ES-I3 (cell line): Measurements from ENCODE around the gene ARAP2.

ENCODE experiments used
- H3K36me3 ChIP-seq: 2 replicates; pipeline ENCODE4 v1.6.1; 2013; ENCODE audit warnings: mild to moderate bottlenecking, low read length, control low read depth, moderate library complexity; ENCODE audit not compliant: insufficient read depth
- H3K4me1 ChIP-seq: 2 replicates; pipeline ENCODE4 v1.6.1; 2013; ENCODE audit warnings: mild to moderate bottlenecking, control low read depth, low read length; ENCODE audit not compliant: insufficient read depth
- H3K9ac ChIP-seq: 2 replicates; pipeline ENCODE4 v1.6.1; 2013; ENCODE audit warnings: low read depth, mild to moderate bottlenecking, low read length, moderate library complexity
- H3K9me3 ChIP-seq: 2 replicates; pipeline ENCODE4 v1.6.1; 2013; ENCODE audit warnings: mild to moderate bottlenecking, low read length, moderate library complexity; ENCODE audit not compliant: control insufficient read depth, insufficient read depth

Gene ARAP2

GRCh38 chr4:36244257-36245082, at the start of gene ARAP2:
TSS of gene ARAP2 (minus strand) at chr4:36244514. CDS start at chr4:36229486, 15,028 bp downstream.
- Histone ChIP-seq H3K4me1 (no peaks in the 10 kb centered on the region), H3K9me3 (no peaks in the 10 kb centered on the region), H3K36me3 (no peaks in the 10 kb centered on the region), H3K9ac (peak within 1 kb of the TSS; percentile 72)

DNA sequence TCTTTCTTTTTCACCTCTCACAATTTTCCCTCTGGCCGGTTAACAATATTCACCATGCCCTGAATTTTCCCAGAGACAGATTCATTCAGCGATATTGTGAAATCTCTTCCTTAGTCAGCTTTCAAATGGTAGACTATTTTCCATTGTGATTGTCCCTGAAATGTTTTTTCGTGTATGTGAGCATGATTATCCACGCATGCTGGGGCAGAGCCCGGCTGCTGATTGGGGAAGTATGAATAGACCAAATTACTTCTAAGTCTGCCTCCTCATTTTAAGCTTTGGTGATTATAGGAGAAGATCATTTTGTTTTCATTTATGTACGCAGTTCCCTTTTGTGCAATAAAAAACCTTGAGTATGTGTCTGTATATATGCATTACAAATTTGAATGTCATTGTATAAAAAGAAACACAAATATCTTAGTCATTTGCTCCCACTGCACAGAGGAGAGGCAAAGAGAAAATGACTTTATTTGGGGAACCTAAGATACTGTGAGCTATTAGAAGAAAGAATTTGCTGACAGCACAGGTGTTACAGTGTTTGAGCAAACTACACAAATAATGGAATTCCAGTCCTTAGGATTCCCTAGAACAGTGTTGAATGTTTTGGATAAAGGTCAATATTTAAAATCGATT, 48.4 kb upstream of the ARAP2 start:
- Histone ChIP-seq H3K9ac (no peak overlapping the region), H3K4me1 (no peaks in the 10 kb centered on the region), H3K9me3 (no peaks in the 10 kb centered on the region), H3K36me3 (no peaks in the 10 kb centered on the region)

DNA sequence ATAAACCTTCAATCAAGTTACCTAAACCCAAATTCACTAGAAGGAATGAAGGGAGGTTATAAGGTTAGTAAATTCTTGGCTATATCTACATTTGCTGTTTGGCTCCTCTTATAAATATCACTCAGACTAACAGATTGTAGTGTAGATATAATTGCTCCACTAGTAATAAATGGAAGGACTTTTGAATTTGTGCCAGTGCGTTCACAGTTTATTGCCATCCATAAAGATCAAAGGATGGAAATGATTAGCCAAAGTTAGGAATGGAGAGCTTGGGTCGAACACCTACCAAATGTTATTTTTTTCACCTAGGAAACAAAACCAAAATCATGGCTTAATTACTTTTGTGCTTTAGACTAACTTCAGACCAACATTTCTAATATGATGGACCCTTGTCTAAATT, 46.3 kb upstream of the ARAP2 start:
- Histone ChIP-seq H3K36me3 (no peaks in the 10 kb centered on the region), H3K9ac (no peak overlapping the region), H3K9me3 (no peaks in the 10 kb centered on the region), H3K4me1 (no peaks in the 10 kb centered on the region)

GRCh38 chr4:36288731-36289426, 44.6 kb upstream of the ARAP2 start:
- Histone ChIP-seq H3K9me3 (no peaks in the 10 kb centered on the region), H3K9ac (no peak overlapping the region), H3K36me3 (no peaks in the 10 kb centered on the region), H3K4me1 (no peaks in the 10 kb centered on the region)

GRCh38 chr4:36286481-36286871, 42.2 kb upstream of the ARAP2 start:
- H3K9ac ChIP-seq: no peak overlapping the region
- no peaks in the 10 kb centered on the region for H3K9me3 ChIP-seq
- no peaks in the 10 kb centered on the region for H3K36me3 ChIP-seq
- no peaks in the 10 kb centered on the region for H3K4me1 ChIP-seq

DNA sequence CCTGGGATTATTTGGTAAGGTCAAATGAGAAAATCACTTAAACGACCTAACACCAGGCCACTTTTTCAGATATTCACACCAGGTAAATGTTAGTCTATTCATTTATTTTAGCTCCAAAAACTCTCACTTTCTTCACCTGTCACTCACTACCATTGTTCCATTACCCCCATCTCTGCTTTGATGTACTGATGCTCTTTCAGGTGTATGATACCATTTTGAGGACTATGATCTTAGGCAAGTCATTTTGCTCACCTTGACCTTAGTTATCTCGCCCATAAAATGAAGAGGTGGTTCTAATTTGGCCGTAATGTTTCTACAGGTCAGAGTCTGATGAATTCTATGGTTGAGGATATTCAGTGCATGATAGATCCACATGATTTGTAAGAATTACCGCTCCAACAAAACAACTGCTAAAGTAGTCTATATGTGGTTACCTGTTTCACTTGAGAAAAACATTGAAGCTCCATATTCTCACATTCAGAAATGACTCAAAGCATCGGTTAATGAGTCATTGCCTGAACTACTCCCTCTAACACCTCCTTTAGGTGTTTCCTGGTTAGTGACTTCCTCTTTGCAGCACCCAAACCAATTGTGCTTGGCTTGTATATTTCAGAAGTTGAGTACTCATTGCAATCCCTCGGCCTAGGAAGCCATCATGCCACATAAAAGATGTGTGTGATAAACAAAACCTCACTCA, 41.6 kb upstream of the ARAP2 start:
- Histone ChIP-seq H3K9ac (no peak overlapping the region), H3K36me3 (no peaks in the 10 kb centered on the region), H3K4me1 (no peaks in the 10 kb centered on the region), H3K9me3 (no peaks in the 10 kb centered on the region)

- Histone ChIP-seq H3K36me3 (no peaks in the 10 kb centered on the region), H3K9ac (no peak overlapping the region), H3K4me1 (no peaks in the 10 kb centered on the region), H3K9me3 (no peaks in the 10 kb centered on the region)
These were observed 39.7 kb upstream of the ARAP2 start for GRCh38 chr4:36283912-36284465.

DNA sequence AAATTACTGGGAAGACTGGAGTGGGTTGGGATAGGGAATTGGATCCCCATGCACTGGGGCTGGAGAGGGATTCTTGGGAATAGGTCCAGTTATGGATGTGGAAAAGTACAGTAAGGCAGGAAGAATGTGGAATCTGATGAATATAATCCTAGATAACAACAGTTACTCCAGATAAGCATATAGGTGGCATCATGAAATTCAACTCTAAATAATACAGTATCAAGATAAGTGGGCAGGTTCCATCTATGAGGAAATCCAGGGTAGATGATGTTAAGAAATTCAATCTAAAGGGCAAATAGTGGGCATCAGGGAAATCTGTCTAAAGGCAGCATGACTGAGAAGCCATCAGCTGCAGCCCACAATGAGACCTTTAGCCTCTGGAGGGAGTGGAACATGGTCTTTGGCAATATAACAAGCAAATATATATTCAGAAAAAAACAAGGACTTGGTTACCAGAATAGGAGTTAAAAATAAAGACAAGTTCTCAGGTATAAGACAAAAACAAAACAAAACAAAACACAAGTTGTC, 38.3 kb upstream of the ARAP2 start:
- H3K9me3 ChIP-seq: no peaks in the 10 kb centered on the region
- H3K36me3 ChIP-seq: no peaks in the 10 kb centered on the region
- no peaks in the 10 kb centered on the region for H3K4me1 ChIP-seq
- H3K9ac ChIP-seq: no peak overlapping the region

GRCh38 chr4:36281384-36282106, 37.2 kb upstream of the ARAP2 start, which contains the start of gene DTHD1:
TSS of gene DTHD1 (plus strand) at chr4:36281616. CDS start at chr4:36281759, 143 bp downstream.
- no peaks in the 10 kb centered on the region for H3K9me3 ChIP-seq
- H3K4me1 ChIP-seq: no peaks in the 10 kb centered on the region
- H3K36me3 ChIP-seq: no peaks in the 10 kb centered on the region
- no peak within 1 kb of the TSS for H3K9ac ChIP-seq

- no peak overlapping the region for H3K9ac ChIP-seq
- no peaks in the 10 kb centered on the region for H3K36me3 ChIP-seq
- H3K4me1 ChIP-seq: no peaks in the 10 kb centered on the region
- no peaks in the 10 kb centered on the region for H3K9me3 ChIP-seq
These were observed 36.2 kb upstream of the ARAP2 start for GRCh38 chr4:36280555-36280954.

- H3K4me1 ChIP-seq: no peaks in the 10 kb centered on the region
- no peaks in the 10 kb centered on the region for H3K9me3 ChIP-seq
- no peaks in the 10 kb centered on the region for H3K36me3 ChIP-seq
- H3K9ac ChIP-seq: no peak overlapping the region
These were observed 34.5 kb upstream of the ARAP2 start for GRCh38 chr4:36278789-36279188.

DNA sequence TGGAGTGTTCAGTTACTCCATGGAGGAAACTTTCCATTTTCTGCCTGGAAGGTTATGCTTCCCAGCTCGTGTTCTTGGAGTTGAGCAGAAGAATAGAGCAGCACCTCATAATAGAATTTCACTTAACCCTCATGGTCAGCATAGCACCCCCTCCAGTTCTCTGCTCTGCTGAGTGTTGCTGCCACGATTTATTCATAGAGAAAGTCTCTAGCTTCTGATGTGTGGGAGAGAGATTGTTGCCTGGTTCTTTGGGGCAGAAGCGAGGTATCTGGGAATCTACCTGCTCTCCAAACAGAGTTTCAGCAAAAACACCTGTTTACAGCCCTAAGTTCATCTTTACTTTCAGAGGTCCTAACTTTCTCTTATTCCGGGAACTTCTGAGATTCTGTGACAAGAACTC, 33.2 kb upstream of the ARAP2 start:
- Histone ChIP-seq H3K9me3 (no peaks in the 10 kb centered on the region), H3K36me3 (no peaks in the 10 kb centered on the region), H3K9ac (no peak overlapping the region), H3K4me1 (no peaks in the 10 kb centered on the region)

DNA sequence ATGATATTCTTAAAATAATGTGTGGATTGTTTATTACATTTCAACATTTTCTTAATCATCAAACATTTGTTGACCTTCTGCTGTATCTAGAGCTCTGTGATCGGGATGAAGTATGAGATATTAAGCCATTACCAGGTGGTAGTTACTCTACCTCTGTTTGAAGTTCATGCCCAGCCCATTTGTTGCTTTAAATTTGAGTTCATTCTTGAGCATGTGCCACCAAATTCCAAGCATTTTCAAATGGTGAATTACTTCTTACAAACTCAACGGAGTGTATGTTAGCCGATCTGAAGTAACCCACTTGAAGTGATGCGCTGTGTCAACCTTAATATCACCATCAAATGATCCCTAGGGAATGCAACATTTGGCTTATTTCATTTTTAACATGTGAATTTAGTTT, 29.8 kb upstream of the ARAP2 start:
- Histone ChIP-seq H3K9me3 (no peaks in the 10 kb centered on the region), H3K4me1 (no peaks in the 10 kb centered on the region), H3K9ac (no peak overlapping the region), H3K36me3 (no peaks in the 10 kb centered on the region)
